HPDE6-E6E7 (cell line): Measurements from ENCODE around the gene THBS4.

Experiments used
- DNase-seq: peaks from one replicate; pipeline ENCODE4 v3.0.0; 2011; ENCODE audit warnings: missing footprints; ENCODE audit errors: extremely low spot score

Gene THBS4

DNA sequence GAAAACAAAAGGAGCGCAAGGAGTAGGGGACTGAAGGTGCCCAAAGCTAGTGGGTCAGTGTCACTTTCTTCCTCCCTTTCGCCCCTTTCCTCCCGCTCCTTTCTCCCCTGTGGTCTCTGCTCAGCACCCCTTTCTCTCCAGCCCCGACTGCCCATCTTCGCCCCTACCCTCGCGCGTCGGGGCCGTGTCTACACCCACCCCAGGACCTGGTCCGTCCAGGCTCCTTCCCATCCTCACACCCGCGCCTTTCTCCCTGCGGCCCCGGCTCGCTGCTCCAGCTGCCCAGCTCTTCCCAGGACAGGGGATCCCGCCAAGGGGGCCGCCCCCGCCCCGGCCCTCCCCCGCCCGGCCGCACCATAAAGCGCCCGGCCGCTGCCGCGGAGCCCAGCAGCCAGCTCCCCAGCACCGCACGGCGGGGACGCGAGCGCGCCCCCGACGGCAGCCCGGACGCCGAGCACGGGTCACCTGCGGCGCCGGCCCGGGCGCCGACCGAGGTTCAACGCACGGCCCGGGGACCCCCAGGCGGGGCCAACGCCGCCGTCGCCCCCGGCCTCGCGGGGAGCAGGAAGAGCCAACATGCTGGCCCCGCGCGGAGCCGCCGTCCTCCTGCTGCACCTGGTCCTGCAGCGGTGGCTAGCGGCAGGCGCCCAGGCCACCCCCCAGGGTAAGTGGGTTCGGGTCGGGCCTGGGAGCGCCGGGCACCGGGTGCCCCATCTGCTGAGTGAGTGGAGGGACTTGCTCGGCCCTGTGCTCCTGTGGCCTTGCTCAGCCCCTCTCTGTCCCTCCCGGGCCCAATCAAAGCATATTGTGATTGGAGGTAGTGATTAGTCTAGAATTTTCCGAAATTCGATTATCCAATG lies at the start of gene THBS4:
Gene THBS4, plus strand, starts transcription at position 387 of the 860 bp plus-strand sequence. Its CDS starts 190 bp downstream, at position 577.
- DNase-seq = no peak

- DNase-seq = no peak
These were observed 48.9 kb upstream of the THBS4 start for GRCh38 chr5:79986260-79986659.

GRCh38 chr5:79990205-79990597 lies 44.9 kb upstream of the THBS4 start:
- no peak for DNase-seq

- DNase-seq = peak; percentile 80
These were observed 44.3 kb upstream of the THBS4 start, which contains the start of gene MTX3 for GRCh38 chr5:79990598-79991507. Gene MTX3, minus strand, starts transcription at chr5:79991262. Its CDS starts 24 bp downstream, at chr5:79991238.

- no peak for DNase-seq
These were observed 42.1 kb upstream of the THBS4 start for GRCh38 chr5:79992891-79993657.

- no peak for DNase-seq
These were observed 35.4 kb upstream of the THBS4 start for GRCh38 chr5:79999722-80000121.

GRCh38 chr5:80002677-80003076 lies 32.5 kb upstream of the THBS4 start:
- no peak for DNase-seq

DNA sequence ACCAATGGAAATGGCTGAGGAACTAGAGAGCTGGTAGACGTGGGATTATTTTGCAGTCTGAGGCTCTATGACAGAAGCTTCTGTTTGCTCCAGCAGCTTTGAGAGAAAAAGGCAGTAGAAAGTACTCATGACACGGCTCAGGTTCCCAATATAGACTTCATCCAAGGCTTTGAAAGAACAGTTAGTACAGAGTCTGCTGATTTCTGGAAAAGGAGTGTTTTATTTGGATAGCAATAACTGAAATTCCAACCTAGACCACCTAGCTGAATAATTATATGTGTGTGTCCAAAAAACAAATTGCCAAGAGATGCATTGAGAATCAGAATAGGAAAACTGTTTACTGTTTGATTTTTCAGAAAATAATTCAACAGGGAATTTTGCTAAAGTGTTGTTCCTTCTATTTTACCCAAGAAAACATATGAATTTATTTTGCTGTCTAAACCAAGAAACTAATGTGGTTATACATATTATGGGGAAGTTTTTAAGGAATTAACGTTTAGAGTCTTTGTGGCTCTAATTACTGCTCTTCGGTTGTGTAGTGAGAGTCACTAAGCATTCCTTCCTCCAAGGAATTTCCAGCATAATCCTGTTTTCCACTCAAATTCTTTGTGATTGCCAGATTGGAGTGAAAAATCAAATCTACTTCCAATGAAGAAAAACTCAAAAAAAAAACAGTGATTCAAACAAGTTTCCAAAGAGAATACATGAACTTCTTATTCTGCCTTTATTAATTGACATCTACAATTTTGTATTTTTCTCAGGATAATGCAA lies 26.0 kb upstream of the THBS4 start:
- DNase-seq = no peak

GRCh38 chr5:80010754-80011392 lies 24.3 kb upstream of the THBS4 start:
- DNase-seq = no peak

- DNase-seq = no peak
These were observed 10.1 kb upstream of the THBS4 start for GRCh38 chr5:80025069-80025468.

- no peak for DNase-seq
These were observed 8.3 kb upstream of the THBS4 start for GRCh38 chr5:80026841-80027240.

GRCh38 chr5:80031109-80031508 lies 4.0 kb upstream of the THBS4 start:
- no peak for DNase-seq

- no peak for DNase-seq
These were observed 1.6 kb upstream of the THBS4 start for GRCh38 chr5:80033513-80033912.

GRCh38 chr5:80034559-80034958 lies 589 bp upstream of the THBS4 start:
- DNase-seq = no peak

GRCh38 chr5:80035839-80036238 lies 691 bp downstream of the THBS4 start:
- DNase-seq = no peak

GRCh38 chr5:80036615-80037014 lies 1.5 kb downstream of the THBS4 start:
- DNase-seq = no peak

GRCh38 chr5:80037366-80037765 lies 2.2 kb downstream of the THBS4 start:
- DNase-seq = no peak

DNA sequence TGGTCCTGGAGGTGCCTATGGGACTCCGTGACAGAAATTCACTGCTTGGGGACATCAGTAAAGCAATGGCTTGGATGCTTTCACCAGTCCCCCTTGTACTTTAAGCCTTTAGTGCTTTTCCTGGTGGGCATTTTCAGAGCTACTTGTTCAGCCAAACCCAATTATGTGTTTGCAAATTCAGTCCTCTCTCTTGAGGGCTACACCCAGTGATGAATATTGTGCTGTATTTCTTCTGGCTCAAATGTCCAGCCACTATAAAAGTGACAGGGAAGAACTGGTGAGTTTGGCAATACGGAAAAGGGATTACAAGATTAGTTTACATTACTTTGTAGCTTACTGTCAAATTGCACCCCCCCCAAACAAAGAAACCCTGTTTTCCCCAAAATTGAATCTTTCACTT lies 4.5 kb downstream of the THBS4 start:
- no peak for DNase-seq

DNA sequence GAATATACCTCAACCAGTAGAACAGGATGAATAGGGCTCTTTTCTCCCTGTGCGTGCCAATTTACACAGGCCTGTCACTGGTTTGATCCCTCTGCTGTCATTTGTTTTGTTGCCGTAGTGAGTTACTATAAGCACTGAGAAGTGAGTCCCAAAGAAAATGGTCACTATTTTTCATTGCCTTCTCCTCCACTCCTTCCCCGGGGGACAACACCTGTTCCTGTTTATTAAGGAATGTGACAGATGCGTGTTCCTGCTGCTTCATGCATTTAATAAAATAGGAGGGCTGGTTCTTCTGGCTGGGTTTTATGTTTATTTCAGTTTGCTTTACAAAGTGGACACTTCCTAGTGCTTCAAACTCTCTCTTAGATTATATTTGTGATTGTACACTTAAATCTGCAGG lies 6.4 kb downstream of the THBS4 start:
- DNase-seq = no peak

GRCh38 chr5:80042330-80042729 lies 7.2 kb downstream of the THBS4 start:
- DNase-seq = no peak

DNA sequence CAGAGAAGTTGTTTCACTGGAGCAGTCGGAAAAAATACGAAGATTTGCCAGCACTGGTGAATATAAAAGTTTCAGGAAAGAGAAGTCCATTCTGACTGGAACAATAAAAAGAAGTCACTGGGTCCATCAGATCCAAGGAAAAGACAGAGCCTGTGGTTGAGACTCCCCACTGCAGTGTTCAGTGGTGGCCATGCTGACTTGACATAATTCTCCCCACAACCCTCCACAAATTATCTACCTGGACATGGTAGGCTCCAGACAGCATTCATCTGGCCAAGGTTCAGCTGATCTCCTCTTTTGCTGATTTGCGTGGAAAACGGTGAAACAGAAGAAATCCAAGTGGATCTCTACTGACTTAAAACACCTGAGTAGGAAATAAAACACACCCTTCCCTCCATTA lies 8.0 kb downstream of the THBS4 start:
- no peak for DNase-seq
